HepG2 (cell line): ENCODE measurements around the gene MTMR4. TPM values are rescaled to one million over a fixed set of nuclear protein-coding genes. Genes with fewer than 3 reads are reported as not detected.
A peak's percentile ranks its signal among the peaks of the same experiment; 100 is the strongest.

Experiments used
- ATAC-seq: fragments of 200-7000 bp; cut with Tn5 transposase; 3 replicates; pipeline ENCODE4 v1.9.1; 2020; ENCODE audit warnings: mild to moderate bottlenecking, moderate library complexity
- BruUV-seq: library from RNA; stranded (reverse); fragments of 400-500 nt; replicated peaks from 2 replicates; lab custom pipeline; 2021; lab: Mats Ljungman, UMichigan
- CTCF ChIA-PET: fragments of 300-600 bp; formaldehyde crosslinking; extraction: SDS; loops from one replicate; lab custom pipeline; 2021; ENCODE audit warnings: low total read pairs, inconsistent platforms, low intra/inter-chr PET ratio; lab: Yijun Ruan, JAX
- POLR2A ChIA-PET: fragments of 350-600 bp; sonication (Branson Sonifier 250); formaldehyde crosslinking; loops from one replicate; lab custom pipeline; 2020; ENCODE audit warnings: antibody characterized with exemption, inconsistent platforms; lab: Yijun Ruan, JAX
- DNase-seq: peaks from one replicate; pipeline ENCODE4 v3.0.0-alpha.2; 2015; ENCODE audit warnings: low spot score
- FAIRE-seq: peaks from 3 replicates; lab custom pipeline; 2011; peaks lifted over from hg19 to GRCh38; lab: Jason Lieb, UNC
- H2AFZ ChIP-seq: one replicate; pipeline ENCODE4 v1.6.1; 2011; ENCODE audit warnings: low read length, inconsistent platforms
- H3K27ac ChIP-seq: fragments of 300-600 bp; 3 replicates; pipeline ENCODE4 v1.8.0; 2011; ENCODE audit warnings: mixed run types, mild to moderate bottlenecking, mixed read lengths, low read length, inconsistent platforms; ENCODE audit not compliant: insufficient read depth; ENCODE audit errors: extremely low read length
- H3K27me3 ChIP-seq, 2 experiments: fragments of 200-600 bp in 1 of 2; 2 replicates in 1 of 2; 3 replicates in 1 of 2; pipeline versions ENCODE4 v1.6.0 to v1.8.0; 2011; ENCODE audit warnings: low read length in 2 of 2, mild to moderate bottlenecking in 2 of 2, moderate library complexity in 2 of 2, inconsistent platforms in 1 of 2; ENCODE audit not compliant: insufficient read depth in 2 of 2, control insufficient read depth in 1 of 2
- H3K36me3 ChIP-seq, 2 experiments: fragments of 200-600 bp in 1 of 2; replicated peaks in 1 of 2; 2 replicates in 1 of 2; 3 replicates in 1 of 2; pipeline versions ENCODE4 v1.5.1 to v1.8.0; 2011; ENCODE audit warnings: low read length in 2 of 2, inconsistent platforms in 1 of 2; ENCODE audit not compliant: insufficient read depth in 2 of 2, control insufficient read depth in 1 of 2
- H3K4me1 ChIP-seq: 2 replicates; pipeline ENCODE4 v1.5.1; 2012; ENCODE audit warnings: low read length, inconsistent platforms; ENCODE audit not compliant: insufficient read depth
- H3K4me2 ChIP-seq: 2 replicates; pipeline ENCODE4 v1.6.0; 2011; ENCODE audit warnings: low read depth, low read length, inconsistent platforms
- H3K4me3 ChIP-seq, 3 experiments: fragments of 200-600 bp in 1 of 3; sonication (generic), shearing (Covaris generic) in 1 of 3; replicated peaks in 1 of 3; 2 replicates each; pipeline ENCODE4 v1.5.1; 2011 to 2016; ENCODE audit warnings: low read length in 3 of 3, inconsistent platforms in 2 of 3, low read depth in 2 of 3, mild to moderate bottlenecking in 2 of 3, control low read depth in 1 of 3, mixed read lengths in 1 of 3; ENCODE audit not compliant: insufficient read depth in 1 of 3
- H3K79me2 ChIP-seq: one replicate; pipeline ENCODE4 v1.6.1; 2011; ENCODE audit warnings: low read length, inconsistent platforms; ENCODE audit not compliant: insufficient read depth
- H3K9ac ChIP-seq: 2 replicates; pipeline ENCODE4 v1.6.0; 2011; ENCODE audit warnings: mild to moderate bottlenecking, low read depth, low read length, inconsistent platforms; ENCODE audit not compliant: insufficient read depth
- H3K9me3 ChIP-seq: 2 replicates; pipeline ENCODE4 v1.5.1; 2012; ENCODE audit warnings: mild to moderate bottlenecking, low read length
- H4K20me1 ChIP-seq: 2 replicates; pipeline ENCODE4 v1.6.0; 2011; ENCODE audit warnings: inconsistent platforms, mild to moderate bottlenecking, low read length, moderate library complexity; ENCODE audit not compliant: insufficient read depth
- ELK4 ChIP-seq: sonication (generic); formaldehyde crosslinking; IDR thresholded peaks from 2 replicates; pipeline ENCODE4 v1.9.0; 2021; ENCODE audit warnings: missing genetic modification reagents, borderline replicate concordance
- FUBP1 ChIP-seq: sonication (generic); formaldehyde crosslinking; IDR thresholded peaks from 2 replicates; pipeline ENCODE4 v1.5.1; 2020; ENCODE audit warnings: missing genetic modification reagents, mild to moderate bottlenecking, borderline replicate concordance
- JARID2 ChIP-seq: sonication (generic); formaldehyde crosslinking; IDR thresholded peaks from 2 replicates; pipeline ENCODE4 v1.8.1; 2023; ENCODE audit warnings: missing genetic modification reagents, inconsistent platforms; ENCODE audit not compliant: insufficient replicate concordance
- MLXIP ChIP-seq: sonication (generic); formaldehyde crosslinking; IDR thresholded peaks from 2 replicates; pipeline ENCODE4 v1.9.0; 2021; ENCODE audit warnings: missing genetic modification reagents, borderline replicate concordance
- MXI1 ChIP-seq: IDR thresholded peaks from 3 replicates; pipeline ENCODE4 v1.6.1; 2012; ENCODE audit warnings: low read depth, low read length, inconsistent platforms, borderline replicate concordance
- NAIF1 ChIP-seq: sonication (generic); formaldehyde crosslinking; IDR thresholded peaks from 2 replicates; pipeline ENCODE4 v1.5.0; 2020; ENCODE audit warnings: mild to moderate bottlenecking, missing genetic modification reagents, borderline replicate concordance
- SYNCRIP ChIP-seq: fragments of 200-400 bp; formaldehyde crosslinking; IDR thresholded peaks from 2 replicates; pipeline ENCODE4 v1.6.1; 2018; ENCODE audit warnings: mild to moderate bottlenecking, low read depth, low read length; ENCODE audit not compliant: insufficient read depth
- TBX3 ChIP-seq: fragments of 450-650 bp; IDR thresholded peaks from 2 replicates; pipeline ENCODE4 v1.6.1; 2017; ENCODE audit warnings: antibody characterized with exemption, mild to moderate bottlenecking, inconsistent platforms, borderline replicate concordance
- ZNF12 ChIP-seq: sonication (generic); formaldehyde crosslinking; IDR thresholded peaks from 2 replicates; pipeline ENCODE4 v1.5.0; 2020; ENCODE audit warnings: missing genetic modification reagents
- ZNF430 ChIP-seq: sonication (generic); formaldehyde crosslinking; IDR thresholded peaks from 2 replicates; pipeline ENCODE4 v1.9.0; 2021; ENCODE audit warnings: mild to moderate bottlenecking, missing genetic modification reagents
- ZNF589 ChIP-seq: sonication (generic); formaldehyde crosslinking; conservative IDR thresholded peaks from 2 replicates; pipeline ENCODE4 v1.8.0; 2022; ENCODE audit warnings: mild to moderate bottlenecking, moderate library complexity, missing genetic modification reagents
- ZNF619 ChIP-seq: sonication (generic); formaldehyde crosslinking; IDR thresholded peaks from 2 replicates; pipeline ENCODE4 v1.4.0; 2020; ENCODE audit warnings: mild to moderate bottlenecking, missing genetic modification reagents
- ZNF670 ChIP-seq: sonication (generic); formaldehyde crosslinking; IDR thresholded peaks from 2 replicates; pipeline ENCODE4 v1.8.0; 2022; ENCODE audit warnings: mild to moderate bottlenecking, missing genetic modification reagents, borderline replicate concordance
- ZNF724P ChIP-seq: sonication (generic); formaldehyde crosslinking; IDR thresholded peaks from 2 replicates; pipeline ENCODE4 v1.8.0; 2022; ENCODE audit warnings: missing genetic modification reagents, borderline replicate concordance
- WGBS: methylation state at CpG from one replicate; pipeline ENCODE4 v1.1.6; 2017; ENCODE audit warnings: low lambda C conversion rate; 5-methylcytosine and 5-hydroxymethylcytosine counted together
- in situ Hi-C: cut with HindIII; loops from 2 replicates; pipeline ENCODE4 v1.10.0; 2017; ENCODE audit warnings: low pct_unique_long_range_greater_than_20kb; ENCODE audit not compliant: extremely low pct_ligation_motif_present
- intact Hi-C: fragments of 100-400 bp; cut with micrococcal nuclease; formaldehyde crosslinking; loops from one replicate; pipeline ENCODE4 v1.10.0; 2022; ENCODE audit not compliant: unreplicated experiment
- polyA plus RNA-seq, 8 experiments: library from polyadenylated mRNA; depleted of rRNA in 3 of 8; stranded (reverse) in 7 of 8; unstranded in 1 of 8; fragments of >200 nt; fragmentation: Illumina TruSeq in 4 of 8; extraction: Trizol in 4 of 8; gene quantifications; 2 replicates each; pipeline versions ENCODE4 v1.2.1 to v1.2.3, GENCODE V29; 2011 to 2016; ENCODE audit warnings: low read depth in 4 of 8, missing spikeins in 1 of 8, mixed read lengths in 1 of 8; ENCODE audit not compliant: insufficient read depth in 1 of 8
- total RNA-seq, 5 experiments: library from RNA; depleted of rRNA; stranded (reverse); fragments of >200 nt; fragmentation: Illumina TruSeq; extraction: Trizol; gene quantifications; 2 replicates each; pipeline ENCODE4 v1.2.3, GENCODE V29; 2016; ENCODE audit warnings: low read depth in 1 of 5
- TF ChIP-seq, protein P1 (sequence below): sonication (generic); formaldehyde crosslinking; IDR thresholded peaks from 2 replicates; pipeline ENCODE4 v1.8.0; 2022; ENCODE audit warnings: missing genetic modification reagents, mild to moderate bottlenecking, borderline replicate concordance

MTMR4 gene
- total and polyA plus RNA-seq, 2 of the 13 experiments (the other 11 are each of a cell fraction or from before 2014, with no cell fraction given) = 62.5 to 65.1 TPM

DNA sequence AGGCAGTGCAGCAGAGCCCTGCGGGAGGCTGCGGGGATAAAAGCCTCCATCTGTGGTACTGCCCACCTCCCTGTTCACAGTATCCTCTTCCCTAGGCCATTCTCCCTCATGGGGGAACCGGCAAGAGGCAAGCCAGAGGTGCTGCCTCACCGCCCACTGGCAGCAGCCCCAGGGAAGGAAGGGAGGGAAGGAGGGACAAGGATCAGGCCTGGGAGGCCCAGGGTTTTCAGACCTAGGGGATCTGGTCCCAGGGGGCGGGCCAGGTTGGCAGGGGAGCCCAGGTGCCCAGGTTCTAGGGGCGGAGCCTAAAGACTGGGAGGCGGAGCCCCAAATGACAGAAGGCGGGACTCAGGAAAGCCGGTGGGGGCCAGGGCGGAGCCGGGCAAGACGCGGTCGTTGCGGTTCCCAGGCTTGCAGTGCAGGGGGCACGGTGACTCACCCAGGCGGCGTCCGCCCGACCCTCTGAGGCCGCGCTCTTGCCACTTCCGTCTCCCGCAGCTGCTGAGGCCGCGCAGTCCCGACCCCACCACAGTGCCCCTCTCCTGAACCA, 3.0 kb upstream of the MTMR4 start:
- WGBS = 1% methylated on average over 13 of the region's 27 CpGs
- ATAC-seq = peak; percentile 88
- H3K9ac ChIP-seq = peak overlapping the region; percentile 90
- intact Hi-C loops = loop anchor here (5.0 kb wide), 1 partner anchor 175 kb away; the partner anchor contains the start of genes RAD51C and TEX14
- peak overlapping the region; percentile 93 for H3K4me2 ChIP-seq
- no TSS peak for BruUV-seq
- no peaks in the 10 kb centered on the region; the same call in 1 of the 2 replicates for H4K20me1 ChIP-seq
- H3K4me1 ChIP-seq = peaks cover 61% of the 10 kb centered on the region
- H3K4me3 ChIP-seq = peak overlapping the region; percentile 77 to 96 (median 80)
- FAIRE-seq = no peak
- no peaks in the 10 kb centered on the region; a peak in 2 of 5 replicates for H3K27me3 ChIP-seq
- in situ Hi-C loops = loop anchor here (5.0 kb wide), 1 partner anchor 485 kb away; no protein-coding TSS in a partner anchor
- peak overlapping the region; percentile 96 for H3K27ac ChIP-seq
- no peak overlapping the region for H2AFZ ChIP-seq
- H3K9me3 ChIP-seq = no peaks in the 10 kb centered on the region
- DNase-seq = no peak
- H3K79me2 ChIP-seq = peaks cover 30% of the 10 kb centered on the region
- POLR2A ChIA-PET = interaction anchor here (1.0 to 4.1 kb wide), 4 partner anchors 11 to 666 kb away, joined by 3 to 77 read pairs (median 32); no protein-coding TSS in a partner anchor
- CTCF ChIA-PET = no interaction called here
- H3K36me3 ChIP-seq = peaks cover 2 to 8% of the 10 kb centered on the region in 2 experiments; a peak in 4 of 5 replicates
- TF ChIP-seq ZNF589 (no peak), FUBP1 (CRISPR knock-in tag) (no peak), ZNF670 (CRISPR knock-in tag) (peak; percentile 95), NAIF1 (CRISPR knock-in tag) (no peak), SYNCRIP (no peak), ZNF12 (CRISPR knock-in tag) (0 out of 2 replicates have a peak, but pooled peaks have one; percentile 5), MLXIP (no peak), JARID2 (CRISPR knock-in tag) (no peak), TBX3 (no peak; the same call in 1 of the 2 replicates), ZNF430 (0 out of 2 replicates have a peak, but pooled peaks have one; percentile 14), ZNF619 (CRISPR knock-in tag) (no peak), ZNF724P (CRISPR knock-in tag) (no peak), ELK4 (CRISPR knock-in tag) (no peak), MXI1 (peak; percentile 61; the same call in 1 of the 3 replicates)
- TF ChIP-seq, protein P1, sequence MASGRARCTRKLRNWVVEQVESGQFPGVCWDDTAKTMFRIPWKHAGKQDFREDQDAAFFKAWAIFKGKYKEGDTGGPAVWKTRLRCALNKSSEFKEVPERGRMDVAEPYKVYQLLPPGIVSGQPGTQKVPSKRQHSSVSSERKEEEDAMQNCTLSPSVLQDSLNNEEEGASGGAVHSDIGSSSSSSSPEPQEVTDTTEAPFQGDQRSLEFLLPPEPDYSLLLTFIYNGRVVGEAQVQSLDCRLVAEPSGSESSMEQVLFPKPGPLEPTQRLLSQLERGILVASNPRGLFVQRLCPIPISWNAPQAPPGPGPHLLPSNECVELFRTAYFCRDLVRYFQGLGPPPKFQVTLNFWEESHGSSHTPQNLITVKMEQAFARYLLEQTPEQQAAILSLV (CRISPR knock-in tag) = peak; percentile 55; the same call in 1 of the 2 replicates
